ENCODE measurements around the gene BDKRB2. TPM values are rescaled to one million over a fixed set of nuclear protein-coding genes. Genes with fewer than 3 reads are reported as not detected.

BDKRB2 gene
- total RNA-seq, 1 donor from 2014 or later = 23.3 TPM

DNA sequence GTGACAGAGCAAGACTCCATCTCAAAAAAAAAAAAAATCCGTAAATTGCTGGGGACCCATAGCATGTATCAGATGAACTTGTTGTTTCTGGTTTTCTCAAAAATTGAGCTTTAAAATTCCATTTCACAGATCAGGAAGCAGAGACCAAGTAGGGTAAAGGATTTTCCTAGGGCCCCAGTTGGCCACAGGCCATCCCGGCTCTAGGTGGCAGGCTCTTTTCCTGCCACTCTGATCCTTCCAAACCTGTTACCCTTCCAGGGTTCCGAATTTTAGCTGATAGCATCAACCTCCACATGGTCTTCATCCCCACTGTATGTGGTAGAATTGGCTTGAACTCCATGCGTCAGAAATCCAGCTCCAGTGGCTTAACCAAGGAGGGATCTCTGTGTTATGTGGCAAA is 36.1 kb upstream of the BDKRB2 start:
- peaks cover 23% of the 10 kb centered on the region for H3K4me1 ChIP-seq
- DNase-seq (ENCODE audit: extremely low spot score in 2 of 2) = peak in 1 of 2 donors; percentile 22

DNA sequence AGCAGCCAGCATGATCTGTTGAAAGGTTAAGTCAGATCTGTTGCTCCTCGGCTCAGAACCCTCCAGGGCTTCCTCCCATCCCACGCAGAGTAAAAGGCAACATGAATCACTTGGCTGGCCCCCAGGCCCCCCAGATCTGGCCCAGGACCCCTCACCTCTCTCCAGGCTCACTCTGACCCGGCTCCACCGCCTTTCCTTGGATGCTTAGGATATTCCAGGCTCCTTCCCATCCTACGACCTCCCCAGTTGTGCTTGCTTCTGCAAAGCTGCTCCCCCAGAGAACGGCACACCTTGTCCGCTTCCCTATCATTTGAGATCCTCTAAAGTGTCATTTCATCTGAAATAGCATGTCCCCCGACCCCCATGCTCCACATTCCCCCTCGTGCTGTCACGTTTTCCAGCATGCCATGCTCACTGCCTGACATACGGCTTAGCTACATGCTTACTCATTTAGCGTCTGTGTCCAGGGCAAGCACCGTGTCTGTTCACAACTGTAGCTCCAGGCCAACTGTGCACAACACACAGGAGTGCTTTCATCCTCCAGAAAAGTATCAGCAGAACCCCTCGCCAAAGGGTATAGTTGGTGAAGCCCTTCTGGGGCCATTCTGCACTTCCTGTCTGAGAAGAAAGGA is 33.6 kb upstream of the BDKRB2 start:
- Histone ChIP-seq H3K27ac (no peak overlapping the region), H3K36me3 (no peaks in the 10 kb centered on the region), H3K27me3 (no peaks in the 10 kb centered on the region), H3K4me1 (peaks cover 23% of the 10 kb centered on the region), H3K4me3 (no peak overlapping the region), H3K9me3 (no peaks in the 10 kb centered on the region)
- DNase-seq (ENCODE audit: extremely low spot score in 2 of 2) = peak in 1 of 2 donors; percentile 70
- intact Hi-C loops (cut with DNase I) = no loop called here
- TF ChIP-seq POLR2A (IDR thresholded peaks at IDR 0.05) (no peak), POLR2AphosphoS5 (IDR thresholded peaks at IDR 0.05; ENCODE audit: insufficient read depth in 1 of 2, low read depth in 1 of 2) (no peak)
- TF ChIP-seq, protein P1, sequence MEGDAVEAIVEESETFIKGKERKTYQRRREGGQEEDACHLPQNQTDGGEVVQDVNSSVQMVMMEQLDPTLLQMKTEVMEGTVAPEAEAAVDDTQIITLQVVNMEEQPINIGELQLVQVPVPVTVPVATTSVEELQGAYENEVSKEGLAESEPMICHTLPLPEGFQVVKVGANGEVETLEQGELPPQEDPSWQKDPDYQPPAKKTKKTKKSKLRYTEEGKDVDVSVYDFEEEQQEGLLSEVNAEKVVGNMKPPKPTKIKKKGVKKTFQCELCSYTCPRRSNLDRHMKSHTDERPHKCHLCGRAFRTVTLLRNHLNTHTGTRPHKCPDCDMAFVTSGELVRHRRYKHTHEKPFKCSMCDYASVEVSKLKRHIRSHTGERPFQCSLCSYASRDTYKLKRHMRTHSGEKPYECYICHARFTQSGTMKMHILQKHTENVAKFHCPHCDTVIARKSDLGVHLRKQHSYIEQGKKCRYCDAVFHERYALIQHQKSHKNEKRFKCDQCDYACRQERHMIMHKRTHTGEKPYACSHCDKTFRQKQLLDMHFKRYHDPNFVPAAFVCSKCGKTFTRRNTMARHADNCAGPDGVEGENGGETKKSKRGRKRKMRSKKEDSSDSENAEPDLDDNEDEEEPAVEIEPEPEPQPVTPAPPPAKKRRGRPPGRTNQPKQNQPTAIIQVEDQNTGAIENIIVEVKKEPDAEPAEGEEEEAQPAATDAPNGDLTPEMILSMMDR (IDR thresholded peaks at IDR 0.05) = no peak

More for the DNA sequence above, 36.1 kb upstream of the BDKRB2 start:
- no peak for TF ChIP-seq POLR2A (IDR thresholded peaks at IDR 0.05)
- TF ChIP-seq, protein P1 (IDR thresholded peaks at IDR 0.05) = no peak
- no peak for TF ChIP-seq POLR2AphosphoS5 (IDR thresholded peaks at IDR 0.05; ENCODE audit: insufficient read depth in 1 of 2, low read depth in 1 of 2)
- Histone ChIP-seq H3K27me3 (no peaks in the 10 kb centered on the region), H3K4me3 (no peak overlapping the region), H3K36me3 (no peaks in the 10 kb centered on the region), H3K9me3 (no peaks in the 10 kb centered on the region), H3K27ac (peak overlapping the region; percentile 18)
- intact Hi-C loops (cut with DNase I) = no loop called here

DNA sequence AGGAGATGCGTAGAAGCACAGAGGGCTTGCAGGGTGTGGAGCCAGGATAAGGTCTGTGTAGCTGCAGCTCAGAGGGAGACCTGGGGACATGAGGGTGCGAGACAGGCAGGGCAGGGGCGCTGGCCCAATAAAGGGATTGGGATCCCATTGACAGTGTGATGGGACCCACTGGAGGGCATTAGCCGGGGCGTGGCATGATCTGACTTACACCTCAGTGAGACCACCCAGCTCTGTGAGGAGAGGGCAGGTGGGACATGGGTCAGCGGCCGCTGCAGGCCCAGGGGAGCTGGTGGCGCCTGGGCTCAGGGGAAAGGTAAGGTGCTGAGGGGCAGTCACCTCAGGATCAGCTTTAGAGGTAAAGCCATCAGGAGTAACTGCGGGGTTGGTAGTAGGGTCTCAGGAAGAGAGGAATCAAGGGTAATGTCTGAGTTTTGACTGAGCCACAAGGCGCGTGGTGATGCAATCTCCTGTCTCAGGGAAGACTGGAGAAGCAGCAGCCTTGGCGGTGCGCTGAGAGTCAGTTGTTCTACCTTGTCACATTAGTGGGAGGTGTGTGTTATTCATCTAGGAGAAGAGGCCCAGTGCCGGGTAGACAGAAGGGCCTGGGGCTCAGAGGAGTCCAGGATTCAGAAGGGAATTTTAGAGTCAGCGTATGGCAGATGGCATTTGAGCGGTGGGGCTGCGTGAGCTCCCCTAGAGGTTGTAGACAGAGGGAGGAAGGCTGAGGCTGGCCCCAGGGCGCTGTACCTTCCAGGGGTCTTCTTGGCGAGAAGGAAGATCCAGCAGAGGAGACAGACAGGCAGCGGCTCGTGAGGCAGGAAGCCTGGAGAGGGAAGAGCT is 30.8 kb upstream of the BDKRB2 start:
- Histone ChIP-seq H3K36me3 (no peaks in the 10 kb centered on the region), H3K4me1 (peaks cover 34% of the 10 kb centered on the region), H3K27ac (no peak overlapping the region), H3K9me3 (no peaks in the 10 kb centered on the region), H3K27me3 (no peaks in the 10 kb centered on the region), H3K4me3 (no peak overlapping the region)
- intact Hi-C loops (cut with DNase I) = no loop called here
- TF ChIP-seq, protein P1 (IDR thresholded peaks at IDR 0.05) = no peak
- TF ChIP-seq POLR2A (IDR thresholded peaks at IDR 0.05) = no peak
- TF ChIP-seq POLR2AphosphoS5 (IDR thresholded peaks at IDR 0.05; ENCODE audit: insufficient read depth in 1 of 2, low read depth in 1 of 2) = no peak
- no peak for DNase-seq (ENCODE audit: extremely low spot score in 2 of 2)

GRCh38 chr14:96176275-96176674 is 28.4 kb upstream of the BDKRB2 start:
- intact Hi-C loops (cut with DNase I) = no loop called here
- Histone ChIP-seq H3K27me3 (no peaks in the 10 kb centered on the region), H3K36me3 (no peaks in the 10 kb centered on the region), H3K4me1 (peaks cover 39% of the 10 kb centered on the region), H3K9me3 (no peaks in the 10 kb centered on the region), H3K4me3 (no peak overlapping the region), H3K27ac (peak overlapping the region; percentile 75)
- DNase-seq (ENCODE audit: extremely low spot score in 2 of 2) = no peak
- TF ChIP-seq, protein P1 (IDR thresholded peaks at IDR 0.05) = no peak
- TF ChIP-seq POLR2AphosphoS5 (IDR thresholded peaks at IDR 0.05; ENCODE audit: insufficient read depth in 1 of 2, low read depth in 1 of 2) (no peak), POLR2A (IDR thresholded peaks at IDR 0.05) (no peak)

DNA sequence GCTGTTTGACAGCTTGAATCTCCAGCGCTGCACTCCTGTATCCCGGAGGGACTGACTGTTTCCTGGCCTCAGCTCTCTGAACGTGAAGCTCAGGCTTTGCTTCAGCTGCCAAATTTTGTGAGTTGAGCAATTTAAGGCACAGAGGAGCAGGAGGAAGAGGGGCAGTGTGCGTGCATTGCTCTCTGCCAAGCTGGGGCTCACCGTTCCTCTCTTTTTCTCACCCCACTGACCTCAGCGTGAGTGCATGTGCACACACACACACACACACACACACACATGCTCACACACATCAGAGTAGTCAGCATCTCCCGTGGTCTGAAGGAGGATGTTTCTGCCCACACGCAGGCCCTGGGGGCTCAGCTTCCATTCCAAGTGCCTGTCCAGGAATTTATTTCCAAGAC is 27.8 kb upstream of the BDKRB2 start:
- no peak for DNase-seq (ENCODE audit: extremely low spot score in 2 of 2)
- Histone ChIP-seq H3K27ac (peak overlapping the region; percentile 75), H3K9me3 (no peaks in the 10 kb centered on the region), H3K4me1 (peaks cover 39% of the 10 kb centered on the region), H3K4me3 (no peak overlapping the region), H3K36me3 (no peaks in the 10 kb centered on the region), H3K27me3 (no peaks in the 10 kb centered on the region)
- intact Hi-C loops (cut with DNase I) = no loop called here
- TF ChIP-seq POLR2AphosphoS5 (IDR thresholded peaks at IDR 0.05; ENCODE audit: insufficient read depth in 1 of 2, low read depth in 1 of 2) = peak in 1 of 2 donors; percentile 72
- TF ChIP-seq POLR2A (IDR thresholded peaks at IDR 0.05) = no peak

Measured in vagina (tissue), 2 donors.